HG02970 (cell line): Measurements from ENCODE around the gene DOCK3.
"Not testable (repeated sequence)": the region's sequence is repeated elsewhere in the genome, so short reads cannot be mapped to it uniquely, and the experiment has no call there.

ENCODE experiments used
- ATAC-seq: cut with Tn5 transposase; IDR thresholded peaks from one replicate; pipeline ENCODE4 v1.9.1; 2021; ENCODE audit warnings: mild to moderate bottlenecking, moderate library complexity, moderate number of reproducible peaks; ENCODE audit not compliant: unreplicated experiment, low FRiP score

Gene DOCK3

GRCh38 chr3:50651445-50651844, 23.3 kb upstream of the DOCK3 start:
- ATAC-seq, result no peak

GRCh38 chr3:50651920-50652529, 22.7 kb upstream of the DOCK3 start:
- no peak for ATAC-seq

DNA sequence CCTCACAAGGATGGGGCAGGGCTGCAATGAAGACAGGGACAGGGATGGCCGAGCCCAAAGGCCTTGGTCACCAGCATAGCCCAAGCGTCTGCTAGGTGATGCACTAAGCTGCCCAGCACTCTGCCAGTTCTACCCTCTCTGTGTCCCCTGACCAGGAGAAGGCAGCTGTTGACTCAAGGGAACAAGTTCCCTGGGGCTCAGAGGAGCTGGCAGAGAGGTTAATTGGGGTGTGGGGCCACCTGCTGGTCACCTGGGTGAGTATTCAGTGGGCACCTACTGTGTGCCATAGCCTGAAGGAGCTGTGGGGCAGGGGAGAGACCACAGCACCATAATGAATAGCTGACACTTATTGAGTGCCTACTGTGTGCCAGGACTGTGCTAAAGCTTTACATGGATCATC, 22.0 kb upstream of the DOCK3 start:
- ATAC-seq, result no peak

GRCh38 chr3:50653937-50654595, 20.7 kb upstream of the DOCK3 start:
- ATAC-seq, result no peak

DNA sequence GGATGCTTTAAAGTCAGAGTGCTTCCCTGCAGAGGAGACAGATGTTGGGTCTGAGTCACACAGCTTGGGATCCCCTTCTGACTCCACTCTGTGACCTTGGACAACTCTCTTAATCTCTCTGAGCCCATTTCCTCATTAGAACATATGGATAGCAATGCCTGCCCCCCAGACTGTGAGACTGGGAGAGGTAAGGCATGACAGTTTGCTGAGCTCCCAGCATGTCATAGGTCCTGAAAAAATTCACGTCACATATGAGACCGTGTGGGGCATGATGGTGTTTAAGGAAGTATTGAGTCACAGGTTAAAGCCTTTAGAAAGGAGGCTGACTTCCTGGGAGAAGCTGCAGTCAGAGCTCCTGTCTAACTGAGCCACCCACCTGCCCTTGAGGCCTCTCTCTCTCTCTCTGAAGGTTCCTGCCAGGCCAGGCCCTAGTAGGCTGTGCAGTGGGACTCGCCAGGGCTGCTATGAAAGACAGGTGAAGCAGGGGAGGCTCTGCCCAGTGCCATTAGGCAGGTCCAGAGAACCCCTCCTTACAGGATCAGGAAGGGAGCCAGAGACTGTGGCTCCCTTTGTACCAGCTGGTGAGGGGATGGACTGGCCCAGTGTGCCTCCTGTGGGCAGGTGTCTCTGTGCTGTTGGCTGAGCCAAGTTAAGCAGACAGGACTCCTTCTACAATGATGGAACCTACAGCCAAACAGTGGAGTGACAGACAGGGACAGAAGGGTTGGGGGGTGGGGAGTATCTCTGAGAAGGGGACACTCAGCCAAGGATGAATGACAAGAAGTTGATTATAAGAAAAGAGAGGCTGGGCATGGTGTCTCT, 19.5 kb upstream of the DOCK3 start:
- ATAC-seq, result no peak

GRCh38 chr3:50656417-50657195, 18.1 kb upstream of the DOCK3 start:
- no peak for ATAC-seq

GRCh38 chr3:50657407-50657806, 17.3 kb upstream of the DOCK3 start:
- no peak for ATAC-seq

DNA sequence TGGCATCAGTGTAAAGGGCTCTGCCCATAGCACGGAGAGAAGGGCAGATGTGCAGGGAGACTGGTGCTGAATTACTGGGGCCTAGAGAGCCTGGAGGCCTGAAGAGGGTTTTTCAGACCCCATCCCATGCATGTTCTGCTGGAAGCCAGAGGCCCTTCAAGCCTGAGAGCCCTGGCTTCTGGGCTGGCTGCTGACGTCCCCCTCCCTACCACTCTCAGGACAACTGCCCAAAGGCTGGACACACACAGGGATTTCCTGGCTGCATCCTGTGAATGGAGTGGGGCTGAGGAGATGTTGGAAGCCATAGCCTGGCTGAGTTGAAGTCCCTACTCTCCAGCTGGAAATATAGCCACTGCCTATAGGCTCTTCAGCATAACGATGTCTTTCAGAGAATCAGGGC, 16.9 kb upstream of the DOCK3 start:
- ATAC-seq, result no peak

- no peak for ATAC-seq
Observed at GRCh38 chr3:50658416-50658815, 16.3 kb upstream of the DOCK3 start.

DNA sequence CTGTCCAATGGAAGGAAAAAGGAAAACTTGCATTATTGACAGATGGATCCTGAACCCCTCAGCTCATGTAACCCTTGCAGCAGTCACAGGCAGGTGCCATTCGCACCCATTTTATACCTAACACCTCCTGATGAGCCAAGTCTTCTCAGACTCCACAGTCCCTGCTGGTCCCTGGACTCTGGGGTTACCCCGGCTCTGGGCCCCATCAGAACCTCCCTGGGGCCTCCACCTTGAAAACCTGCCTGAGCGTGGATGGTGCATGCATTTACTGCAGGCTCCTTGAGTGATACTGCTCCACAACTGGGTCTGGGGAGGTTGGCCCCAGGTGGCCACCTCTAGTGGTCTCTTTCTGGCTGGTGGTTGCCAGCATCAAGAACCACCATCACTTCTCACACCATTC, 15.9 kb upstream of the DOCK3 start:
- ATAC-seq, result no peak

GRCh38 chr3:50660386-50660785, 14.3 kb upstream of the DOCK3 start:
- ATAC-seq, result no peak

DNA sequence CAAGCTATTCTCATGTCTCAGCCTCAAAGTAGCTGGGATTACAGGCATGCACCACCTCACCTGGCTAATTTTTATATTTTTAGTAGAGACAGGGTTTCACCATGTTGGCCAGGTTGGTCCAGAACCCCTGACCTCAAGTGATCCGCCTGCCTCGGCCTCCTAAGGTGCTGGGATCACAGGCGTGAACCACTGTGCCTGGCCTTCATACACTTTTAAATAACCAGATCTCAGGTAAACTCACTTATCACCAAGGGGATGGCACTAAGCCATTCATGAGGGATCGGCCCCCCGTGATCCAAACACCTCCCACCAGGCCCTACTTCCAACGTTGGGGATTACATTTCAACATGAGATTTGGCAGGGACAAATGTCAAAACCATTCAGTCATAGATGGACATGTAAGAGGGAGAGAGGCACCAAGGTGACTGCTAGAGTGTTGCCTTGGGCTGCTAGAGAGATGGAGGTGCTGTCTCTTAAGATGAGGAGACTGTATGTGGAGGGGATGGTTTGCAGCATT, 13.3 kb upstream of the DOCK3 start:
- no peak for ATAC-seq

DNA sequence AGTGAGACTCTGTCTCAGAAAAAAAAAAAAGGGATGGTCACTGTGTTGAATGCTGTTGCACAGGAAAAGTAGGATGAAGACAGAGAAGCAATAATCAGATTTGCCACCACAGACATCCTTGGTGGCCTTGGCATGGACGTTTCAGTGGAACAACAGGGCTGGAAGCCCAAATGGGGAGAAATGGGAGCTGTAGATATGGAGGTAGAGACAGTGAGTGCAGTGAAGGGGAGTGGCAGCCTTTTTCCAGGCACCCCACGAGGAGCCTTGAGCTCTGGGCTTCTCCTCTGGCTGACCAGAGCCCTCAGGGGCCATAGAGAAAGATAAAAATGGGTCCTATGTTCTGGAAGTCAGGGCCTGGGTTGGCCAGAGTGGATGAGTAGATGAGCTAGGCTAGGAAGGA, 12.3 kb upstream of the DOCK3 start:
- ATAC-seq, result no peak

GRCh38 chr3:50665081-50665840, 9.5 kb upstream of the DOCK3 start:
- no peak for ATAC-seq

DNA sequence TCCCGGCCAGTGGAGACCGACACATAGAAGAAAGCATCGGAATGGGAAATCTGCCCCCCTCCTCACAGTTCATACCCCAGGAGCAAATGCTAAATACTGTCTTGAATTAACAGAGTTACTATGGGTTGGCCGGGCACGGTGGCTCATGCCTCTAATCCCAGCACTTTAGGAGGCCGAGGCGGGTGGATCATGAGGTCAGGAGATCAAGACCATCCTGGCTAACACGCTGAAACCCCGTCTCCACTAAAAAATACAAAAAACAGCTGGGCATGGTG, 8.9 kb upstream of the DOCK3 start:
- ATAC-seq, result not testable (repeated sequence)

DNA sequence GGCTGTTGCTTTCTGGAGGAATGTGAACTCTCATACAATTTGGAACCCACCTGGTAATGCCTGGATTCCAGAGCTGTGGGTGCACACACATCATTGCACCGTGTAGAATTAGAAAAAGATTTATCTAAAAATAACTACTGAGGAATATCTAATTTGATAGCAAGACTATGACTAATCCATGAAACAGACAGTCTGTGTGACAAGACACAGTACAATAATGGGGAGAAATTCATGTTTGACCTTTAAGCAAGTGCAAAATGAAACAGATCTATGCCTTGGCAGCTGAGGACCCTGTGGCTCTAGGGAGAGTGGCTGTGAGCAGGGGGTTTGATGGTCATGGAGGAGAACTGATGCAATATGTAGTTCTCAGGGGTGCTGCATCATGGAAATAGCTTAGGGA, 7.9 kb upstream of the DOCK3 start:
- no peak for ATAC-seq

DNA sequence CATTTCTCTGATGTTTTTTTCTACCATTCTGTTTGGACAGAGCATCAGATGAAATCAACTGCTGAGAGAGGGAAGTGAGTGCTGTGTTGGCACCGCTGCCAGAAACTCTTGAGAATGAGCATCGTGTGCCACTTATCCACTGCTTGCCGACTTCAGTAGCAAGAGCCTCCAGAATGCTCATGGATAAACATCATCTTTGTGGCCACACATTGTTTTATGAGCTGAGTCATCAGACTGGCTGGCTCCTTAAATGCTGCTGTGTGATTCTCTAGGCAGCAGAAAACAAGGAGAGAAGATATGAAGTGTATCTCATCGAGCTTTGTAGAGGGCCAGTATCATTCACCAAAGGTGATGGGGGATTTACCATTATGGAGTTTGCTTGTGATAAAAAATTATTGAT, 3.4 kb upstream of the DOCK3 start:
- ATAC-seq, result no peak

- ATAC-seq, result no peak
Observed at GRCh38 chr3:50672656-50673055, 2.1 kb upstream of the DOCK3 start.

DNA sequence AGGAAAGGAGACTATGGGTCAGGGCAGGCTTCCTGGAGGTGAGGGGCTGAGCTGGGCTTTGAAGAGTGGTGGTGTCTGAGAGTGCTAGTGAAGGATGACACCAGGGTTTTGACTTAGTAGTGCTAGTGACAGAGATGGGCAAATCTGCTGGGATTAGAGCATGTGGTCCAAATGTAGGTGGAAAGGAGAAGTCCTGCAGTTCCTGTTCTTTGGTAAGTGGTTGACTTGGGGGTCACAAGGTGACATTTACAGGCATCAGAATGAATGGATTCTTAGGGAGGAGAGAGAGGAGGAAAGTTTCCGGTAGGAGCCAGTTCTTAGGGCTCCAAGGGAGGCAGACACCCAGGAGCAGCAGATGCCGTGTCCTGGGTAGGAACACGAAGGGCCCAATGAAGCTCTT, 796 bp upstream of the DOCK3 start:
- ATAC-seq, result no peak
